C4-2B (cell line): ENCODE data around the gene SEL1L2.

Experiments used
- H3K27ac ChIP-seq: fragments of 450-650 bp; 2 replicates; pipeline ENCODE4 v1.5.1; 2017
- CTCF ChIP-seq: fragments of 450-650 bp; conservative IDR thresholded peaks from 2 replicates; pipeline ENCODE4 v1.5.1; 2017; ENCODE audit warnings: mild to moderate bottlenecking
- ZFX ChIP-seq: fragments of 450-650 bp; IDR thresholded peaks from 2 replicates; pipeline ENCODE4 v1.6.1; 2017

SEL1L2 gene

GRCh38 chr20:13865791-13866351 is 124.5 kb downstream of the SEL1L2 start:
- no peak overlapping the region for H3K27ac ChIP-seq
- TF ChIP-seq ZFX (no peak), CTCF (no peak)

GRCh38 chr20:13865156-13865555 is 125.3 kb downstream of the SEL1L2 start:
- TF ChIP-seq CTCF (no peak), ZFX (no peak)
- H3K27ac ChIP-seq: no peak overlapping the region

- TF ChIP-seq ZFX: no peak
- no peak overlapping the region for H3K27ac ChIP-seq
Measured at GRCh38 chr20:13863244-13863643, 127.2 kb downstream of the SEL1L2 start.

- TF ChIP-seq ZFX (no peak), CTCF (no peak)
Measured at GRCh38 chr20:13862245-13862644, 128.2 kb downstream of the SEL1L2 start.

GRCh38 chr20:13858871-13859270 is 131.5 kb downstream of the SEL1L2 start:
- H3K27ac ChIP-seq: no peak overlapping the region
- TF ChIP-seq CTCF (no peak), ZFX (no peak)

More at GRCh38 chr20:13862245-13862644, 128.2 kb downstream of the SEL1L2 start:
- no peak overlapping the region for H3K27ac ChIP-seq

GRCh38 chr20:13858439-13858838 is 132.0 kb downstream of the SEL1L2 start:
- TF ChIP-seq CTCF (no peak), ZFX (no peak)

GRCh38 chr20:13857961-13858360 is 132.5 kb downstream of the SEL1L2 start:
- H3K27ac ChIP-seq: no peak overlapping the region
- TF ChIP-seq ZFX: no peak

More at GRCh38 chr20:13858439-13858838, 132.0 kb downstream of the SEL1L2 start:
- no peak overlapping the region for H3K27ac ChIP-seq

- no peak overlapping the region for H3K27ac ChIP-seq
- TF ChIP-seq CTCF (no peak), ZFX (no peak)
Measured at GRCh38 chr20:13857304-13857703, 133.1 kb downstream of the SEL1L2 start.
